Tibial artery (tissue), 4 donors: Measurements from ENCODE around the gene XRCC2.

Experiments used
- DNase-seq, 2 donors: peaks; one replicate each; pipeline ENCODE4 v3.0.0-alpha.2; 2019
- H3K27ac ChIP-seq, 2 donors: fragments of 200-600 bp; sonication (generic) in 1 of 2; 1 replicate in 1 of 2; 2 replicates in 1 of 2; pipeline ENCODE4 v1.5.1; 2018 to 2019; ENCODE audit warnings: mild to moderate bottlenecking in 1 of 2
- H3K27me3 ChIP-seq, 2 donors: fragments of 200-600 bp; sonication (generic) in 1 of 2; one replicate each; pipeline versions ENCODE4 v1.5.1 to v1.6.0; 2016 to 2019
- H3K36me3 ChIP-seq, 3 donors: fragments of 200-600 bp; sonication (generic) in 2 of 3; one replicate each; pipeline ENCODE4 v1.5.1; 2016 to 2019; ENCODE audit warnings: mild to moderate bottlenecking in 2 of 3
- H3K4me1 ChIP-seq, 4 donors: fragments of 200-600 bp; sonication (generic) in 2 of 4; 1 replicate in 3 of 4; 2 replicates in 1 of 4; pipeline ENCODE4 v1.5.1; 2016 to 2019
- H3K4me3 ChIP-seq, 2 donors: fragments of 200-600 bp; sonication (generic) in 1 of 2; 1 replicate in 1 of 2; 2 replicates in 1 of 2; pipeline ENCODE4 v1.5.1; 2018 to 2019; ENCODE audit warnings: mild to moderate bottlenecking in 2 of 2
- H3K9me3 ChIP-seq, 3 donors: fragments of 200-600 bp; sonication (generic) in 1 of 3; one replicate each; pipeline ENCODE4 v1.5.1; 2016 to 2019
- CTCF ChIP-seq, 2 experiments: fragments of 200-600 bp in 1 of 2; fragments of 450-650 bp in 1 of 2; IDR thresholded peaks; one replicate each; pipeline ENCODE4 v1.5.1; 2017 to 2019; ENCODE audit warnings: antibody characterized with exemption in 2 of 2, mild to moderate bottlenecking in 1 of 2, moderate library complexity in 1 of 2
- intact Hi-C: fragments of 100-400 bp; cut with DNase I; formaldehyde crosslinking; loops from one replicate; pipeline ENCODE4 v1.15.0; 2023; ENCODE audit warnings: low total_unique reads

XRCC2 gene

DNA sequence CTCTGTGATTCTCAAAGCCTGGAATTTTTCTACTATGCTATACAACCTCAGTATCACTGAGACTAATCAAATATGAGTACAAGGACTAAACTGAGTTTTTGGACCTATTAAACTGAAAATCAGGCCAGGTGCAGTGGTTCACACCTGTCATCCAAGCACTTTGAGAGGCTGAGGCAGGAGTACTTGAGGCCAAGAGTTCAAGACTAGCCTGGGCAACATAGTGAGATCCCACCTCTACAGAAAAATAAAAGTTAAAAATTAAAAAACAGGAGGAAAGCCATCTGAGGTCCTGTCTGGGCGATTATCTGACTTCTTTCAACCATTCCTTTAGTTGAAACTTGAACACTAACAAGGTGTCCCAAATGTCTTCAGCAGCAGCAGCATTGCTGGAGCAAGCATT is 7.0 kb downstream of the XRCC2 start:
- Histone ChIP-seq H3K27me3 (no peaks in the 10 kb centered on the region), H3K36me3 (no peaks in the 10 kb centered on the region), H3K4me3 (no peak overlapping the region), H3K9me3 (no peaks in the 10 kb centered on the region), H3K4me1 (no peaks in the 10 kb centered on the region), H3K27ac (no peak overlapping the region)
- intact Hi-C loops = no loop called here
- DNase-seq = no peak
- no peak for TF ChIP-seq CTCF (IDR thresholded peaks at IDR 0.05)

GRCh38 chr7:152667958-152668357 is 8.0 kb downstream of the XRCC2 start:
- DNase-seq = no peak
- Histone ChIP-seq H3K9me3 (no peaks in the 10 kb centered on the region), H3K27ac (no peak overlapping the region), H3K36me3 (no peaks in the 10 kb centered on the region), H3K4me1 (no peaks in the 10 kb centered on the region), H3K4me3 (no peak overlapping the region), H3K27me3 (no peaks in the 10 kb centered on the region)
- intact Hi-C loops = no loop called here
- no peak for TF ChIP-seq CTCF (IDR thresholded peaks at IDR 0.05)

- no peaks in the 10 kb centered on the region for H3K4me1 ChIP-seq
- intact Hi-C loops = no loop called here
- H3K4me3 ChIP-seq = no peak overlapping the region
- H3K27ac ChIP-seq = no peak overlapping the region
- no peaks in the 10 kb centered on the region for H3K9me3 ChIP-seq
- H3K27me3 ChIP-seq = no peaks in the 10 kb centered on the region
- no peaks in the 10 kb centered on the region for H3K36me3 ChIP-seq
- no peak for DNase-seq
- no peak for TF ChIP-seq CTCF (IDR thresholded peaks at IDR 0.05)
Measured at GRCh38 chr7:152666078-152666477, 9.9 kb downstream of the XRCC2 start.

DNA sequence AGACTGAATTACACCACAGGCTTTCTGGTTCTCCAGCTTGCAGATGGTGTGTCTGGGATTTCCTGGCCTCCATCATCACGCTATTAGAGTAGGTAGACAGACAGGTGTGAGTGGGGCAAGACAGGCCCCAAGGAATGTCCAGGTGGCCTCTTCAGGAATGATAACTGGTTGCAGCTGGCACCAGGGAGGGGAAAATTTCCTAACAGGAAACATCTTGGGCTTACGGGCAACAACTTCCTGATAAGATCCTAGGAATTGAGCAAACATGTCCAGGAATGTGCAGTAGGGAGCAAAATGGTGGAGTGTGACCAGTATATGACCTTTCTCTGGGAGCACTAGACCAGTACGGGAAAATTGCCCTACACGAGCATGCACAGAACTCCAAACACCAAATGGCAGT is 11.3 kb downstream of the XRCC2 start:
- Histone ChIP-seq H3K4me3 (no peak overlapping the region), H3K36me3 (no peaks in the 10 kb centered on the region), H3K4me1 (no peaks in the 10 kb centered on the region), H3K9me3 (no peaks in the 10 kb centered on the region), H3K27me3 (no peaks in the 10 kb centered on the region), H3K27ac (no peak overlapping the region)
- no peak for TF ChIP-seq CTCF (IDR thresholded peaks at IDR 0.05)
- intact Hi-C loops = no loop called here
- no peak for DNase-seq

DNA sequence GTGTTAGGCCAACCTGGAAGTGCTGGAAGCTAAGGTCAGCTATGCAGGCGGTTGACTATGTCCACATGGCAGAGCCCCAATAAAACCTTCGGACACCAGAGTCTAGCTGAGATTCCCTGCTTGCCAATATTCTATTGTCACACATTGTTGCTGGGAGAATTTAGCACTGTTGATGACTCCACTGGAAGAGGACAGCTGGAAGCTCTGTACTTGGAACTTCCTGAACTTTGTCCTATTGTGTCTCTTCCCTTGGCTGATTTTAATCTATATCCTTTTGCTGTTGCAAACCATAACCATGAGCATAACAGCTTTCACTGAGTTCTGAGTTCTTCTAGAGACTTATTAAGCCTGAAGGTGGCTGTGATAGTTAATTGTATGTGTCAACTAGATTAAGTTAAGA is 12.0 kb downstream of the XRCC2 start:
- Histone ChIP-seq H3K36me3 (no peaks in the 10 kb centered on the region), H3K27ac (no peak overlapping the region), H3K9me3 (no peaks in the 10 kb centered on the region), H3K4me3 (no peak overlapping the region), H3K4me1 (no peaks in the 10 kb centered on the region), H3K27me3 (no peaks in the 10 kb centered on the region)
- intact Hi-C loops = no loop called here
- DNase-seq = no peak
- no peak for TF ChIP-seq CTCF (IDR thresholded peaks at IDR 0.05)

GRCh38 chr7:152663148-152663740 is 12.7 kb downstream of the XRCC2 start:
- Histone ChIP-seq H3K4me3 (no peak overlapping the region), H3K9me3 (no peaks in the 10 kb centered on the region), H3K27me3 (no peaks in the 10 kb centered on the region), H3K27ac (no peak overlapping the region), H3K4me1 (no peaks in the 10 kb centered on the region), H3K36me3 (no peaks in the 10 kb centered on the region)
- no peak for TF ChIP-seq CTCF (IDR thresholded peaks at IDR 0.05)
- DNase-seq = no peak
- intact Hi-C loops = no loop called here
